HG03469 (cell line): ENCODE data around the gene STK4.

Experiments
- ATAC-seq: cut with Tn5 transposase; IDR thresholded peaks from one replicate; pipeline ENCODE4 v1.9.1; 2021; ENCODE audit warnings: mild to moderate bottlenecking, moderate library complexity, moderate number of reproducible peaks; ENCODE audit not compliant: unreplicated experiment

STK4 gene

DNA sequence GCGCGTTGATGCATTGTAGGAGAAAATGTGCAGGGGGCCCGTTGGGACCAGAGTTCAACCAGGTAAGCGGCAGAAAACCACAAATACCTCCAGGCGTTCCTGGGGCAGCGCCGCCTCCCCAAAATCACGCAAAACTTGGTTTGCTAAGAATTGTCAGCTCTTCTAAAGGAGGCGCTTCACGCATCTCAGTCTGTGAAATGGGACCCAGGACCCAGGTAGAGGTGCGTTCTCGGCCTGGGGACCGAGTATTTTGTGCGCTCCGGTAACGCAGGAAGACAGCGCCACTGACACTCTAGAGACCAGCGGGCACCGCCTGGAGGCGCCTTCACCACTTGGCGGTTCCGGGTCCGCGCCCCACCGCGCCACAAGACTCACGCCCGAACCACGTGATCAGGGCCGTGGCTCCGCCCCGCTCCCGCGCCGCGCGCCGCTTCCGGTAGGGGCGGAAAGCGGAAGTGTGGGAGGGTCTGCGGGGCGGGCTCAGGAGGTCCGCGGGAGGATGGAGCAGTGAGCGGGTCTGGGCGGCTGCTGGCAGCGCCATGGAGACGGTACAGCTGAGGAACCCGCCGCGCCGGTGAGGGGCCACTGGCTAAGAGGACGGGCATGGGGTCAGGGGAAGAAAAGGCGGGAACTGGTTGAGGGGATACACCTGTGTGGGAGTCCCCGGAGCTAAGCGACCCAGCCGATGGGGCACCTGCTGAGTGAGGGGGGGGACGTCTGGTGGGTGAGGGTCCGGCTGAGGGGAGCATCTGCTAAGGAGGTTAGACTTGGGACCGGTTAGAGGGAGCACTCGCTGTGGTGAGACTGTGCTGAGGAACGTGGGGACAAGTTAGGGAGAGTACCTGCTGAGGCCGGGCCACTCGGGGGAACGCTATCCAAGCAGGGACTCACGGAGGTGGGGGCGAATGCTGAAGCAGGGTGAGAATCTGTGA is at the start of gene STK4:
Gene STK4 (plus strand): TSS at position 483 of the 932 bp plus-strand sequence. CDS start 57 bp downstream, at position 540.
- peak; percentile 36 for ATAC-seq

DNA sequence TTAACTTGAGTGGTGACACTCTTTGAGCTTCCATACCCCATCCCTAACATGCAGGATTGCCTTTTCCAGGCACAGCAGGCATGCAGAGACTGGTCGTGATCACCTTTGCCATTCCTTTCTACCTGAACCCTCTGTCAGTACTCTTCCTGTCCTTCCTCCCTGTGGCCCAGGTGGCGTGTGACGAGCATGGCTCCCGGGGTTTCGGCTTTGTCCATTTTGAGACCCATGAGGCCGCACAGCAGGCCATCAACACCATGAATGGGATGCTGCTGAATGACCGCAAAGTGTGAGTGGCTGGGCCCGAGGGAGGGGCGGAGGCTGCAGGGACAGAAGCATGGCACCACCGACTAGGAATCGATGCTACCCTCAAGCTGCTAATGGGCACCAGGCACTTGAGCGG is 49.7 kb upstream of the STK4 start:
- no peak for ATAC-seq

DNA sequence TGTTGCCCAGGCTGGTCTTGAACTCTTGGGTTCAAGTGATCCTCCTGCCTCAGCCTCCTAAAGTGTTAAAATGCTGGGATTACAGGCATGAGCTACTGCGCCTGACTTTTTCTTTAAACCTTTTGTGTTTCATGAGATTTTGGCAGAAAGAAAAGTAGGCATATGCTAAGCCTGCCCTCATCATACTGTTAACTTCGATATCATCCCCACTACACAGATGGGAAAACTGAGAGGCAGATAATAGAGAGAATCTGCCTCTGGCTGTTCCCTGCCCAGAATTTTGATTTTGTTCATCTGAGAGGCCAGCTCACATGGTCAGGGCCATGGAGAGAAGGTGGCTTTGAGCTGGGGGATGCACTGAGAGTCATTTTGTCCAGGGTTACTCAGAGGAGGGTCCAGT is 48.9 kb upstream of the STK4 start:
- no peak for ATAC-seq

DNA sequence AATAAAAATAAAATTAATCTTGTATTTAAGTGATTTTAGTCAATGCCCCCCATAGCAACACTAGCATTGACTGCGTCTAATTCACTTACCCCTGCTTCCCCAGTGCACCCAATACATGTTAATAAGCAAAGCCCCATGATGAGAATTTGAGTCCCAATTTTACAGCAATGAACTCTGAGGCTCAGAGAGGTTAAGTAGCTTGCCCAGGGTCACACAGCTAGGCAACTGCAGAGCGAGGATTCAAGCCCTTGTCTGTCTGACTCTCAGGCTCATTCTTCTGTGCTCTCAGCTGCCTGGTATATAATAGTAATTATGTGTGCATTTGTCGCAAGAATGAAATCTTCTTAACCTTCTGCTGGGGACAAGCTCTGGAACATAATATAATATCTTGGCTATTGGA is 48.0 kb upstream of the STK4 start:
- no peak for ATAC-seq

DNA sequence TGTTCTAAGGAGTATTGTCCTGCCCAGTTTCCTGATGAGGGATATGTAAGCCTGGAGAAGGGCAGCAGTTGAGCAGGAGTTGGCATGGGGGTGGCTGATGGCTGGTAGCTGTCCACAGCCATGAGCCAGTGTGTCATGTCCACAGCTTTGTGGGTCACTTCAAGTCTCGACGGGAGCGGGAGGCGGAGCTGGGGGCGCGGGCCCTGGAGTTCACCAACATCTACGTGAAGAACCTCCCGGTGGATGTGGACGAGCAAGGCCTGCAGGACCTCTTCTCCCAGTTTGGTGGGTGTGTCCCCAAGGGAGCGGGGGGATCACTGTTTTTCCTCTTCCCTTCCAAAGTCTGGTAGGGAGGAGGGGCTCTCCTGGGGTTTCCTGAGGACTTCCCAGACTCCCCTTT is 47.6 kb upstream of the STK4 start:
- no peak for ATAC-seq

DNA sequence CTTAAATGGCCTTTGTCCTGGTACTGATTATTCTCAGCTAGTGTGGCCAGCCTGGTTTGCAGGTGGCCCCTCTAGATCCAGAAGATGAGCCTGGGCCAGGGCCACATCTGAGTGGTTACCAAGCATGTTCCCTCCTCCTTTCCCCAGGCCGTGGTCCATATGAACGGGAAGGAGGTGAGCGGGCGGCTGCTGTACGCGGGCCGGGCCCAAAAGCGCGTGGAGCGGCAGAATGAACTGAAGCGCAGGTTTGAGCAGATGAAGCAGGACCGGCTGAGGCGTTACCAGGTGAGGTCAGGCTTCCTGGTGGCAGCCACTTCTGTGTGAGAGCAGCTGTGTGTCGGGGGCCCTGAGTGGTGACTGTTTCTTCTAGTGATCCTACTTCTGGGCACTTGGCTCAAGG is 44.9 kb upstream of the STK4 start:
- no peak for ATAC-seq

DNA sequence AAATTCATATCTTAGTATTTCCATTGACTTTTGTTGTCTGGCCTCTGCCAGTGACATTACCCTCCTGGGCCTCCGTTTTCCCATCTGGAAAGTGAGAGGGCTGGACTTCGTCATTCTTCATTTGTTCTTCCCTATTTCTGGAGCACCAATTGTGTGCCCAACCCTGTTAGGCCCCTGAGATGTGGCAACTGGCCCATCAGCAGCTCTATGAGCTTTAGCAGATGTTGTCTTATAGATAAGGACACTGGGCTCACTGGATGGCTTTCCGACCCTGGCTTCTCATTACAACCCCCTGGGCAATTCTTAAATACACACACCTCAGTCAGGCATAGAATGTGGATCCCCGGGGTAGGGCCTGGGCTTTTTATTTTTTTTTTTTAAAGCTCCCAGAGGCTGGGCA is 41.8 kb upstream of the STK4 start:
- no peak for ATAC-seq

DNA sequence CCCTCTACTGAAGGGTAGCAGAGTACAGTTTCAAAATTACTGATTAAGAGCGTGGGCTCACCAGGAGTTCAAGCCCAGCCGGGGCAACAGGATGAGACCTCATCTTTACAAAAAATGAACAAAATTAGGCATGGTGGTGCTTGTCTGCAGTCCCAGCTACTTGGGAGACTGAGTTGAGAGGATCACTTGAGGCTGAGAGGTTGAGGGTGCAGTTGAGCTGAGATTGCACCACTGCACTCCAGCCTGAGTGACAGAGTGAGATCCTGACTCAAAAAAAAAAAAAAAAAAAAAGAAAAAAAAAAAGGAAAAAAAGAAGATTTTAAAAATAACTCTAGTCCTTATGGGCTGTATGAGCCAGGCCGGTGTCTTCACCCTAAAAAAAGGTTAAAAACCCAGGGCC is 37.7 kb upstream of the STK4 start:
- ATAC-seq, result no peak

DNA sequence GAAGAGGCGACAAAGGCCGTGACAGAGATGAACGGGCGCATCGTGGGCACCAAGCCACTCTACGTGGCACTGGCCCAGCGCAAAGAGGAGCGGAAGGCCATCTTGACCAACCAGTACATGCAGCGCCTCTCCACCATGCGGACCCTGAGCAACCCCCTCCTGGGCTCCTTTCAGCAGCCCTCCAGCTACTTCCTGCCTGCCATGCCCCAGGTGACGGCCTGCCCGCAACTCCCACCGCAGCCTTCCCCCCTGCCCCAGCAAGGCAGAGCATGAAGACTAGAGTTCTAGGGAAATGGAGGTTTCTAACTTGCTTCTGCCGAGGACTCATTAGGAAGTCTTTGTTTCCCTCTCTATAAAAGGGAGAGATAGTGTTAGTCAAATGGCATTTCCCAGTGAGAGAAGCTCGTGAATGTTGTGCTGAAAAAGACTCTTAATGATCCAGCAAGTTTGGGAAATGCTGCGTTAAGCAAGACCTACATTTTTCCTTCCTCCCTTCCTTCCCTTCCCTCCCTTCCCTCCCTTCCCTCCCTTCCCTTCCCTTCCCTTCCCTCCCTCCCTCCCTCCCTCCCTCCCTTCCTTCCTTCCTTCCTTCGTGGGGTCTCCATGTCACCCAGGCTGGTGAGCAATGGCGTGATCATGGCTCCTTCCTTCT is 35.7 kb upstream of the STK4 start:
- ATAC-seq, result no peak

DNA sequence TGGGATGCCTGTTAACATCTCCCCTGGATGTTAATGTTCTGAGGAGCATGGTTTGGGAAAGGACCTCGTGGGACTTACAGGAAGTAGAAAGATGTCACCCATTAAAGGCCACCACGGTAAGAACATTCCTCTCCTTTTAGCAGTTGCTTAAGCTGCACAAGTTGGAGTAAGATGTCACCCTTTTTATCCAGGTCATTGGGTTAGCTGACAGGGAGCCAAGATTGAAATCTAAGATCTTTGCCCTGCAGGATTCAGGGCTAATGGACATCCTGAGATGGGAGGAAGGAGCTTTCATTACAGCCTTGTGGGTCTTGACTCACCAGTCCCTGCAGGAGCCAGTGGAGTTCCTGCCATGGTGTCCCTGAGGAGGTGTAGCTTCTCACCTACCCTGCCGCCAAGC is 34.4 kb upstream of the STK4 start:
- no peak for ATAC-seq

DNA sequence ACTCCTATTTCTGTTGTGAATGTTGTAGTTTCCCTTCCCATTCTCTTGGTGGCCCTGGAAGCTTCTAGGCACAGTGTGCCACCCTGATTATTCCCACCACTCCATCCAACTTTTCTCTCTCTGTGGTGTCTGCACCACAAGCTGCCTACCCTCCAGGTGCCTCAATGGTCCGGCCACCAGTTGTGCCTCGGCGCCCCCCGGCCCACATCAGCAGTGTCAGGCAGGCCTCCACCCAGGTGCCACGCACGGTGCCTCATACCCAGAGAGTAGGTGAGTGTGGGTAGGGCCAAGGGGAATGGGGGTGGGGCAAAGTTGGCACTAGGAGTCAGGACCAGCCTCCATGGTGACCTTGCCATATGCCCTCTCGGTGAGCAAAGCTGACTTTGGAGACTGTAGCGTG is 33.4 kb upstream of the STK4 start:
- ATAC-seq, result no peak

DNA sequence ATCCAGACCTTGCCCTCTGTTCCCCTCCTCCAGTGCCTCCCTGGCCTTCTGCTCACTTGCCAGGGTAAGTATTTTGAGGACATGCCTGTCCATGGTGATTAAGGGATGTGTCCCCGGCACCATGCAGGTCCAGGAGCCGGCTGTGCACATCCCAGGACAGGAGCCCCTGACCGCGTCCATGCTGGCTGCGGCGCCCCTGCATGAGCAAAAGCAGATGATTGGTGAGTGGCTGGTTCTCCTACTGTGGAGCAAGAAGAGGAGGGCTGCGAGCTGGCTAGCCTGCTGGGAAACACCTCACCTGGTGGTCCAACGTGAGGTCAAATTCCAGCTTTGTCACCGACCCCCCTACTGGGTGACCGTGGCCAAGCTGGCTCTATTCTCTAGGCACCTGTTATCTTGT is 29.8 kb upstream of the STK4 start:
- no peak for ATAC-seq

DNA sequence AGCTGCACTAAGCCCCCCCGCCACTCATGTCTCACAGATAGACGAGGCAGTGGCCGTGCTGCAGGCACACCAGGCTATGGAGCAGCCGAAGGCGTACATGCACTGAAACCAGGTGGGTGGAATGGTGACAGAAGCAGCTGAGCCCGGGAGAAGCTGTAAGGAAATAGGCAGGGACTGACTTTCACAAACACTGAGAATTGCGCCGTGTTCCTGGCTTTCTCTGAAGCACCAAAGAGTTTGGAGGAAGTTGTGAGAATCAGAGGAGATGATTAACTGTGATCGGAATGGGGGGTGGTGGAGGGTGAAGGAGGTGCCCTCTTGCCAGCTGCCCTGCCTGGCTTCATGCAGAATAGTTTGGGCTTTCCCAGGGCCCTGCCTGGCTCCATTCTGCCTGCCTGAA is 27.7 kb upstream of the STK4 start:
- ATAC-seq, result no peak

DNA sequence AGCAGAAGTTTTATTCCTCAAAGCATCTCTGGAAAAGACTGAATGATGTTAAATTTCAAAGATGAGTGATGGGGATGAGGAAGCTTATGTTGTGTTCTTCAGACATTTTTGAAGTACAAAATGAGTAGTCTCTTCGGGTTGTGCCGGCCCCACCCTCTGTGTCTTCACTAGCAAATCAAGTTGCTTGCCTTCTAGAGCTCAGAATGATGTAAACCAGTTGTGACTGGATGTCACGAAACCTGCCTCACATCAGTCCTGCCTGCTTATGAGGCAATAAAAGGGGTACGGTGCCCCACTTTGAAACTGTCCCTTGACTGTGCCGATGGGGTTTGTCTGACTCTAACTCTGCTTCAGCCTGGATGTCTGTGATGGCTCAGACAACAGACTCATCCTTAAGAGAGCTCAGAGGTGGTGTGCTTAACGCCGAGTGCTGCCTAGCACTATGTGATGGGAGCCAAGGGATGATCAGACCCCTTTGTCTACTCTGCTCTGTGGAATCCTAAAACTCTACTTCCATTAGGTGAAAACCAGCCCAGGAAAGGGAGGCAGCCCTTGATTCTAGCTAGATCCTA is 25.1 kb upstream of the STK4 start:
- no peak for ATAC-seq

DNA sequence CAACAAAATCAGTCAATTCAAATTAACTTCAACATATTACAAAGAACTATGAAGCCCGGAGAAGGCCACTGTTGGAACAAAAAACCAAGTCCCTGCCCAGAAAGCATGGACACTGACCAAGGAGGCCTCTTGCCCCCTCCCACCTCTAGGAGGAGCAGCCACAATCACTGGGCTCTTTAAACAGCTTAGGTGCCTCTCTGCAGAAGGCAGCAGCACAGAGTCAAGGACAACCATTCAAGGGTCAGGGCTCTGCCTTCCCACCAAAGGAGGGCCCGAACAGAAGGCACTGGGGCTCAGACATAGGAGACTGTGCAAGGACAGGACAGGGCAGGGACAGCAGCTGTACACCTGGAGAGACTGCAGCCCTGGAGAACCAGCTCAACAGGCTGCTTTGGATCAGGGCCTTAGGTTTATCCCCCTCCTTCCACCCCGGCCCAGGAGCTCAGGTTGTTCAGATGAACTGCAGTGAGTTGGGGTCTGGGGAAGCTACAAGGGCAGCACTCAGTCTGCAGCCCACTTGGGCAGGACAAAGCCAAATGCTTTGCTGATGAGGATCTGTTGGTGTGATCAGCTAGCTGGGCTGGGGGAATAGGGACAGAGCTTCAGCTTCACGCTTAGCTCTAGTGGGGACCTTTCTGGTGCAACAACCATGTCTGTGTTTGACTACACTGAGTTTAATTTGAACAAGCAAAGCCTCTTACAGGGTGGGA is 23.9 kb upstream of the STK4 start:
- no peak for ATAC-seq

DNA sequence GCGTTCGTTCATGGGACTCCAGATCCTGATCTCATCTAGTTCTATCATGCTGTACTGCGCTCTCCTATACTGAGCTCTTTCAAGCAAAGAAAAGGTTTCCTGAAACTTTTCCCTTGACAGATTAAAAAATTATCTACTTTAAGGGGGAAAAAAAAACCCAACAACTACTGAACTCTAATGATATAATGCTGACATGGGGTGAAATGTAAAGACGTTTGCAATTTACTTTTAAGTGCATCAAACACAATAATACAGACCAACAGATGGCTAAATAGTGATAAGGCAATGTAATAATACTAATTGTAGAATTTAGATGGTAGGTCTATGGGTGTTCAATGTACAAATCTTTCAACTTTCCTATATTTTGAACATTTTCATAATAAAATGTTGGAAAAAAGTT is 22.5 kb upstream of the STK4 start:
- no peak for ATAC-seq

DNA sequence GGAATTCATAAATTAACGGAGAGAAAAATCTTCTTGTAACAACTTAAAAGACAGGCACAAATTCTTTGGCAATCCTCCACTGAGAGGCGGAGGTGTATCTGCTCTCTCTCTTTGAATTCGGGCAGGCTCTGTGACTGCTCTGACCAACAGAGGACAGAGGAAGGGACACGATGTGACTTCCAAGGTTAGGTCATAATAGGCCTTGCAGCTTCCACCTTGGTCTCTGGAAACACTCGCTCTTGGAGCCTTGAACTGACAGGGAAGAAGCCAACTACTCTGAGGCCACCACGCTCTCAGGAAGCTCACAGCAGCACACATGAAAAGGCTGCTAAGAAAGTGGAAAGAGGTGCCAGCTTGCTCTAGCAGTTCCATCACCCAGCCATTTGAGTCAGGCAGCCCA is 21.1 kb upstream of the STK4 start:
- no peak for ATAC-seq

DNA sequence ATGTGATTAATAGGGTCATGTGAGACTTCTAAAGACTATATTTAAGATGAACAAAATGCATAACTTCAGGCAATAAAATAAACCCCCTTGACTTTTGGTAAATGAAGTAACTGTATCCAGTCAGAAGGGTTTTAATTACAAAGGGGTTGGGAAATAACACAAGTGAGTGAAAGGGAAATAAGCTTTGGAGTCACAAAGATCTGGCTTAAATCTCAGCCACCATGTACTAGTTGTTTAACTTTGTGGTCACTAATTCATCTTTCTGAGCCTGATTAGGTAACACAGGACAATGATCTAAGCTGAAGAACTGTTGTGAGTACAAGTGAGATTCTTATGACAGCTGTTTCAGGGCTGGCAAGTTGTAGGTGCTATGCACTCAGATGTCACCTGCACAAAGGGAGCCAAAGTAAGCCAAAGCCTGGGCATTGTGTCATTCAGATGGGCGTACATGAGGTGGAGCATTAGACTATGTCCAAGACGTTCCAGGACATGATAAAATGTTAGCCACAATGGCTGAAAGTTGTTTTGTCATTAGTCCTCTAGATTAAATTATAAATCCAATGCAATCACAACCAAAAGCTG is 19.9 kb upstream of the STK4 start:
- ATAC-seq, result no peak

DNA sequence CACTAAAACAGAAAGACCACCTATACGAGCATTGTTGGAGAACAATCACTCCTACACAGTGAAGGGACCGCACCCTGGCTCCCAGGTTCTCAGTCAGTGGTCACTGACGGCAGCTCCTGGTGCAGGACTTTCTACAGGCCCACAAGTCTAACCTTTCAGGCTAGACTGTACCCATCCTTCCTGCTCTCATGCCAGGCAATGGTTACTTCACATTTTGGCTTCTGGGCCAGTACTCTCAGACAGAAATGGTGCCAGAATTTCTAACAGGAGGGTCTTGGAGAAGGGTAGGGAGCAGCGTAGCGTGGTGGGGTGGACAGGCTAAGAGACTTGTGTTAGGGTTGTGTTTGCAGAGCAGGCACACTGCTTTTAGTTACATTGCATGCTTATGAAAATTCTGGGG is 18.2 kb upstream of the STK4 start:
- ATAC-seq, result no peak

DNA sequence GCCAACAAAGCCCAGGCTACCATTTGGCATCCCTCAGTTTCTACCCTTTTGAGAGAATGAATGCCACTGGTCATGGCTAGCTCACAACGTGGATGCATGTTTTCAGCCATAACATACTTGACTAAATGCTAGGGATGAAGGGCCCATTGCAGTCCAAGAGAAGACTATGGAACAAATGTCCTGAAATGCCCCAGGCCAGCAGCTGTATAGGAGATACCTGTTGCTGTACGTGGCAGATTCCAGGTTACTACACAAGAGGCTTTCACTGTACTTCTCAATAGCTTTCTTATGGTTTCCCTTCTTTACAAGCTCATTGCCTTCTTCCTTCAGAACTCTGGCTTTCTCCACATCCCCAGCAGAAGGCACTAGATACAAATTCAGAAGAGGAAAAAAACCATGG is 17.8 kb upstream of the STK4 start:
- ATAC-seq, result no peak

DNA sequence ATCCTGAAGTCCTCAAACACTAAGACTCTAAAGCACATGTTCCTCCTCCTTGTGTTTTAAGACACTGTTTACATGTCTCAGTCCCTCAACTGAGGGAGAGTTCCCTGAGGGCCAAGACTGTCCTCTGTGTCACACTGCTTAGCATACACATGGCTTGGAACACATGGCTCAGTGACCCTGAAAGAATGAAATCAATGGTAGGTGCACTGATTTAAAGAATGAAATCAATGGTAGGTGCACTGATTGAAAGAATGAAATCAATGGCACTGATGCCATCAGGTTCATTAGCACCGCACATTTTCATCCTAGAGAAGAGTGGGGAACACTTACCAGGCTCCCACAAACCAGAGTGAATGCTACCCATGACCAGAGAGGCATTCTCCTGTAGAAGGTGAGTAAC is 15.9 kb upstream of the STK4 start:
- ATAC-seq, result no peak
